SHP77 treated with DMSO at 0.1 percent for 48 hours (cell line): ENCODE results near the gene PCDHA7.
"Not testable (repeated sequence)": the region's sequence is repeated elsewhere in the genome, so short reads cannot be mapped to it uniquely, and the experiment has no call there.

Source experiments
- DNase-seq: peaks from one replicate; lab custom pipeline; 2025; lab: John Stamatoyannopoulos, UW

The PCDHA7 gene

DNA sequence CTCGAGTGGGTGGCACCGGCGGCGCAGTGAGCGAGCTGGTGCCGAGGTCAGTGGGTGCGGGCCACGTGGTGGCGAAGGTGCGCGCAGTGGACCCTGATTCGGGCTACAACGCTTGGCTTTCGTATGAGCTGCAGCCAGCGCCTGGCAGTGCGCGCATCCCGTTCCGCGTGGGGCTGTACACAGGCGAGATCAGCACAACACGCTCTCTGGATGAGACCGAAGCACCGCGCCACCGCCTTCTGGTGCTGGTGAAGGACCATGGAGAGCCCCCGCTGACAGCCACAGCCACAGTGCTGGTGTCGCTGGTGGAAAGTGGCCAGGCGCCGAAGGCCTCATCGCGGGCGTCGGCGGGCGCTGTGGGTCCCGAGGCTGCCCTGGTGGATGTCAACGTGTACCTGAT, 10.6 kb upstream of the PCDHA7 start:
- DNase-seq: no peak

DNA sequence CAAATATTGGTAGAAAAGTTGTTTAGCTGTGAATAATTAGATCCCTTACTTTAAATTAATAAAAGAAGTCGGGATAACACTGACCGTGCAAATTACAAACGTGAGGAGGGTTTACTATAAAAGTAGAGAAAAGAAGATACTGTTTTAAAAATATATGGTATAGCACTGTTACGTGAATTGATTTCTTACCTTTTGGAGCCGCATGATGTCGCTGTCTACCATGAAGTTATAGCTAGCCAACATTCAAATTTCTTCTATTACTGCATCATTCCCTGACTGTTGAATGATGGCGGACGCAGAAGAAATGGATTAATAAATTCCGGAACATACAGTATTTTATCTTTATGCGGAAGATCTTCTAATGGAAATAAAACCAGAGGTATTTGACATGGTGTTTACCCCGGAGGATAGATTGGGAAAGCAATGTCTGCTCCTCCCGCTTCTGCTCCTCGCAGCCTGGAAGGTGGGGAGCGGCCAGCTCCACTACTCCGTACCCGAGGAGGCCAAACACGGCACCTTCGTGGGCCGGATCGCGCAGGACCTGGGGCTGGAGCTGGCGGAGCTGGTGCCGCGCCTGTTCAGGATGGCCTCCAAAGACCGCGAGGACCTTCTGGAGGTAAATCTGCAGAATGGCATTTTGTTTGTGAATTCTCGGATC, 6.2 kb upstream of the PCDHA7 start, which contains the start of gene PCDHA6:
PCDHA6 (plus strand) TSS at position 257 of the 658 bp plus-strand sequence; CDS start at position 389, 132 bp downstream.
- no peak for DNase-seq

DNA sequence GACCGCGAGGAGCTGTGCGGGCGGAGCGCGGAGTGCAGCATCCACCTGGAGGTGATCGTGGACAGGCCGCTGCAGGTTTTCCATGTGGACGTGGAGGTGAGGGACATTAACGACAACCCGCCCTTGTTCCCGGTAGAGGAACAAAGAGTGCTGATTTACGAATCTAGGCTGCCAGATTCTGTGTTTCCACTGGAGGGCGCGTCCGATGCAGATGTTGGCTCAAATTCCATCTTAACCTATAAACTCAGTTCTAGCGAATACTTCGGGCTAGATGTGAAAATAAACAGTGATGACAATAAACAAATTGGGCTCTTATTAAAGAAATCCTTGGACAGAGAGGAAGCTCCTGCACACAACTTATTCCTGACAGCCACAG, 5.7 kb upstream of the PCDHA7 start:
- no peak for DNase-seq

DNA sequence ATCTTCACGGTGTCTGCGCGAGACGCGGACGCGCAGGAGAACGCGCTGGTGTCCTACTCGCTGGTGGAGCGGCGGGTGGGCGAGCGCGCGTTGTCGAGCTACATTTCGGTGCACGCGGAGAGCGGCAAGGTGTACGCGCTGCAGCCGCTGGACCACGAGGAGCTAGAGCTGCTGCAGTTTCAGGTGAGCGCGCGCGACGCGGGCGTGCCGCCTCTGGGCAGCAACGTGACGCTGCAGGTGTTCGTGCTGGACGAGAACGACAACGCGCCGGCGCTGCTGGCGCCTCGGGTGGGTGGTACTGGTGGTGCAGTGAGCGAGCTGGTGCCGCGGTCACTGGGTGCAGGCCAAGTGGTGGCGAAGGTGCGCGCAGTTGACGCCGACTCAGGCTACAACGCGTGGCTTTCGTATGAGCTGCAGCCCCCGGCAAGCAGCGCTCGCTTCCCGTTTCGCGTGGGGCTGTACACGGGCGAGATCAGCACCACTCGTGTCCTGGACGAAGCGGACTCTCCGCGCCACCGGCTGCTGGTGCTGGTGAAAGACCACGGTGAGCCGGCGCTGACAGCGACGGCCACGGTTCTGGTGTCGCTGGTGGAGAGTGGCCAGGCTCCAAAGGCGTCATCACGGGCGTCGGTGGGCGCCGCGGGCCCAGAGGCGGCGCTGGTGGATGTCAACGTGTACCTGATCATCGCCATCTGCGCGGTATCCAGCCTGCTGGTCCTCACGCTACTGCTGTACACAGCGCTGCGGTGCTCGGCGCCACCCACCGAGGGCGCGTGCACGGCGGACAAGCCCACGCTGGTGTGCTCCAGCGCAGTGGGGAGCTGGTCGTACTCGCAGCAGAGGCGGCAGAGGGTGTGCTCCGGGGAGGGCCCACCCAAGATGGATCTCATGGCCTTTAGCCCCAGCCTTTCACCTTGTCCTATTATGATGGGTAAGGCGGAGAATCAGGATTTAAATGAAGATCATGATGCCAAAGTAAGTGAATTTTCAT, 4.3 kb upstream of the PCDHA7 start:
- DNase-seq: not testable (repeated sequence)

DNA sequence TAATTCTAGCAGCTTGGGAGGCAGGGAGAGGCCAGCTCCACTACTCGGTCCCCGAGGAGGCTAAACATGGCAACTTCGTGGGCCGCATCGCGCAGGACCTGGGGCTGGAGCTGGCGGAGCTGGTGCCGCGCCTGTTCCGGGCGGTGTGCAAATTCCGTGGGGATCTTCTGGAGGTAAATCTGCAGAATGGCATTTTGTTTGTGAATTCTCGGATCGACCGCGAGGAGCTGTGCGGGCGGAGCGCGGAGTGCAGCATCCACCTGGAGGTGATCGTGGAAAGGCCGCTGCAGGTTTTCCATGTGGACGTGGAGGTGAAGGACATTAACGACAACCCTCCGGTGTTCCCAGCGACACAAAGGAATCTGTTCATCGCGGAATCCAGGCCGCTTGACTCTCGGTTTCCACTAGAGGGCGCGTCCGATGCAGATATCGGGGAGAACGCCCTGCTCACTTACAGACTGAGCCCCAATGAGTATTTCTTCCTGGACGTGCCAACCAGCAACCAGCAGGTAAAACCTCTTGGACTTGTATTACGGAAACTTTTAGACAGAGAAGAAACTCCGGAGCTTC, 455 bp downstream of the PCDHA7 start:
- not testable (repeated sequence) for DNase-seq

DNA sequence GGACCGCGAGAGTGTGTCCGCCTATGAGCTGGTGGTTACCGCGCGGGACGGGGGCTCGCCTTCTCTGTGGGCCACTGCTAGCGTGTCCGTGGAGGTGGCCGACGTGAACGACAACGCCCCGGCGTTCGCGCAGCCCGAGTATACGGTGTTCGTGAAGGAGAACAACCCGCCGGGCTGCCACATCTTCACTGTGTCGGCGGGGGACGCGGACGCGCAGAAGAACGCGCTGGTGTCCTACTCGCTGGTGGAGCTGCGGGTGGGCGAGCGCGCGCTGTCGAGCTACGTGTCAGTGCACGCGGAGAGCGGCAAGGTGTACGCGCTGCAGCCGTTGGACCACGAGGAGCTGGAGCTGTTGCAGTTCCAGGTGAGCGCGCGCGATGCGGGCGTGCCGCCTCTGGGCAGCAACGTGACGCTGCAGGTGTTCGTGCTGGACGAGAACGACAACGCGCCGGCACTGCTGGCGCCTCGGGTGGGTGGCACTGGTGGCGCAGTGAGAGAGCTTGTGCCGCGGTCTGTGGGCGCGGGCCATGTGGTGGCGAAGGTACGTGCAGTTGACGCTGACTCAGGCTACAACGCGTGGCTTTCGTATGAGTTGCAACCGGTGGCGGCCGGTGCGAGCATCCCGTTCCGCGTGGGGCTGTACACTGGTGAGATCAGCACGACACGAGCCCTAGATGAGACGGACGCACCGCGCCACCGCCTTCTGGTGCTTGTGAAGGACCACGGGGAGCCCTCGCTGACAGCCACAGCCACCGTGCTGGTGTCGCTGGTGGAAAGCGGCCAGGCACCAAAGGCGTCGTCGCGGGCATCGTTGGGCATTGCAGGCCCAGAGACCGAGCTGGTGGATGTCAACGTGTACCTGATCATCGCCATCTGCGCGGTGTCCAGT, 1.8 kb downstream of the PCDHA7 start:
- no peak for DNase-seq

GRCh38 chr5:140840978-140841962, 7.2 kb downstream of the PCDHA7 start, which contains the start of gene PCDHA8:
PCDHA8 (plus strand) TSS chr5:140841187; CDS start chr5:140841322, 135 bp downstream.
- DNase-seq: peak; percentile 85

DNA sequence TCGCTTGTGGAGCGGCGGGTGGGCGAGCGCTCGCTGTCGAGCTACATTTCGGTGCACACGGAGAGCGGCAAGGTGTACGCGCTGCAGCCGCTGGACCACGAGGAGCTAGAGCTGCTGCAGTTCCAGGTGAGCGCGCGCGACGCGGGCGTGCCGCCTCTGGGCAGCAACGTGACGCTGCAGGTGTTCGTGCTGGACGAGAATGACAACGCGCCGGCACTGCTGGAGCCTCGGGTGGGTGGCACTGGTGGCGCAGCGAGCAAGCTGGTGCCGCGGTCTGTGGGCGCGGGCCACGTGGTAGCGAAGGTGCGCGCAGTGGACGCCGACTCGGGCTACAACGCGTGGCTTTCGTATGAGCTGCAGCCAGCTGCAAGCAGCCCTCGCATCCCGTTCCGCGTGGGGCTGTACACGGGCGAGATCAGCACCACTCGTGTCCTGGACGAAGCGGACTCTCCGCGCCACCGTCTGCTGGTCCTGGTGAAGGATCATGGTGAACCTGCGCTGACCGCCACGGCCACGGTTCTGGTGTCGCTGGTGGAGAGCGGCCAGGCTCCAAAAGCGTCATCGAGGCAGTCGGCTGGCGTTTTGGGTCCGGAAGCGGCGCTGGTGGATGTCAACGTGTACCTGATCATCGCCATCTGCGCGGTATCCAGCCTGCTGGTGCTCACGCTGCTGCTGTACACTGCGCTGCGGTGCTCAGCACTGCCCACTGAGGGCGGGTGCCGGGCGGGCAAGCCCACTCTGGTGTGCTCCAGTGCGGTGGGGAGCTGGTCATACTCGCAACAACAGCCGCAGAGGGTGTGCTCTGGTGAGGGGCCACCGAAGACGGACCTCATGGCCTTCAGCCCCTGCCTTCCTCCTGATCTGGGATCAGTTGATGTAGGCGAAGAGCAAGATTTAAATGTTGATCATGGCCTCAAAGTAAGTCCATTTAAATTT, 9.0 kb downstream of the PCDHA7 start:
- DNase-seq: no peak

DNA sequence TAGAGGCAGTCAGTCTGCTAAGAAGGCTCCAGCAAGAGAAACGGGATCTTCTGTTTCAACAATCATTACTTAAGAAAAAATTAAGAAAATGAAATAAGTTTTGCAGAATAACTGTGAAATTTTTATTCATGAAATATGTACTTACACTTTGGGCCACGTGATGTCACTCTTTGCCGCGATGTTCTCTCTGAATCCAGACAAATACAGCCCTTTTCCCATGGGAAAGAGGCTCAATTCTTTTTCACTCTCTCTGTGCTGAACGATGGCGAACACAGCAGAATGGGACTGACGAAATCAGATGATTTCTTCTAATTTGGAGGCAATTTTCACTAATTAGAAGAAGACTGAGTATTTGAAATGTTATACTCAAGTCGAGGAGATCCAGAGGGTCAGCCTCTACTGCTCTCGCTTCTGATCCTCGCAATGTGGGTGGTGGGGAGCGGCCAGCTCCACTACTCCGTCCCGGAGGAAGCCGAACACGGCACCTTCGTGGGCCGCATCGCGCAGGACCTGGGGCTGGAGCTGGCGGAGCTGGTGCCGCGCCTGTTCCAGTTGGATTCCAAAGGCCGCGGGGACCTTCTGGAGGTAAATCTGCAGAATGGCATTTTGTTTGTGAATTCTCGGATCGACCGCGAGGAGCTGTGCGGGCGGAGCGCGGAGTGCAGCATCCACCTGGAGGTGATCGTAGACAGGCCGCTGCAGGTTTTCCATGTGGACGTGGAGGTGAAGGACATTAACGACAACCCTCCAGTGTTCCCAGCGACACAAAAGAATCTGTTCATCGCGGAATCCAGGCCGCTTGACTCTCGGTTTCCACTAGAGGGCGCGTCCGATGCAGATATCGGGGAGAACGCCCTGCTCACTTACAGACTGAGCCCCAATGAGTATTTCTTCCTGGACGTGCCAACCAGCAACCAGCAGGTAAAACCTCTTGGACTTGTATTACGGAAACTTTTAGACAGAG, 14.4 kb downstream of the PCDHA7 start, which contains the start of gene PCDHA9:
PCDHA9 (plus strand) TSS at position 244 of the 964 bp plus-strand sequence; CDS start at position 358, 114 bp downstream.
- DNase-seq: not testable (repeated sequence)

DNA sequence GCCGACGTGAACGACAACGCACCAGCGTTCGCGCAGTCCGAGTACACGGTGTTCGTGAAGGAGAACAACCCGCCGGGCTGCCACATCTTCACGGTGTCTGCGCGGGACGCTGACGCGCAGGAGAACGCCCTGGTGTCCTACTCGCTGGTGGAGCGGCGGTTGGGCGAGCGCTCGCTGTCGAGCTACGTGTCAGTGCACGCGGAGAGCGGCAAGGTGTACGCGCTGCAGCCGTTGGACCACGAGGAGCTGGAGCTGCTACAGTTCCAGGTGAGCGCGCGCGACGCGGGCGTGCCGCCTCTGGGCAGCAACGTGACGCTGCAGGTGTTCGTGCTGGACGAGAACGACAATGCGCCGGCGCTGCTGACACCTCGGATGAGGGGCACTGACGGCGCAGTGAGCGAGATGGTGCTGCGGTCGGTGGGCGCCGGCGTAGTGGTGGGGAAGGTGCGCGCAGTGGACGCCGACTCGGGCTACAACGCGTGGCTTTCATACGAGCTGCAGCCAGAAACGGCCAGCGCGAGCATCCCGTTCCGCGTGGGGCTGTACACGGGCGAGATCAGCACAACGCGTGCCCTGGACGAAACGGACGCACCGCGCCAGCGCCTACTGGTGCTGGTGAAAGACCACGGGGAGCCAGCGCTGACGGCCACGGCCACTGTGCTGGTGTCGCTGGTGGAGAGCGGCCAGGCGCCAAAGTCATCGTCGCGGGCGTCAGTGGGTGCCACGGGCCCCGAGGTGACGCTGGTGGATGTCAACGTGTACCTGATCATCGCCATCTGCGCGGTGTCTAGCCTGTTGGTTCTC, 16.0 kb downstream of the PCDHA7 start:
- DNase-seq: not testable (repeated sequence)

GRCh38 chr5:140855772-140856674, 22.0 kb downstream of the PCDHA7 start, which contains the start of gene PCDHA10:
PCDHA10 (plus strand) TSS chr5:140855897; CDS start chr5:140856049, 152 bp downstream.
- DNase-seq: peak; percentile 16

DNA sequence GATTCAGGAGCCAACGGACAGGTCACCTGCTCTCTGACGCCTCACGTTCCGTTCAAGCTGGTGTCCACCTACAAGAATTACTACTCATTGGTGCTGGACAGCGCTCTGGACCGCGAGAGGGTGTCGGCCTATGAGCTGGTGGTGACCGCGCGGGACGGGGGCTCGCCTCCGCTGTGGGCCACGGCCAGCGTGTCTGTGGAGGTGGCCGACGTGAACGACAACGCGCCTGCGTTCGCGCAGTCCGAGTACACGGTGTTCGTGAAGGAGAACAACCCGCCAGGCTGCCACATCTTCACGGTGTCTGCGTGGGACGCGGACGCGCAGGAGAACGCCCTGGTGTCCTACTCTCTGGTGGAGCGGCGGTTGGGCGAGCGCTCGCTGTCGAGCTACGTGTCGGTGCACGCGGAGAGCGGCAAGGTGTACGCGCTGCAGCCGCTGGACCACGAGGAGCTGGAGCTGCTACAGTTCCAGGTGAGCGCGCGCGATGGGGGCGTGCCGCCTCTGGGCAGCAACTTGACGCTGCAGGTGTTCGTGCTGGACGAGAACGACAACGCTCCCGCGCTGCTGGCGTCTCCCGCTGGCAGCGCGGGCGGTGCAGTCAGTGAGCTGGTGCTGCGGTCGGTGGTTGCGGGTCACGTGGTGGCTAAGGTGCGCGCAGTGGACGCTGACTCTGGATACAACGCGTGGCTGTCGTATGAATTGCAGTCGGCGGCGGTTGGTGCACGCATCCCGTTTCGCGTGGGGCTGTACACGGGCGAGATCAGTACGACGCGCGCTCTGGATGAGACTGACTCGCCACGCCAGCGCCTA, 23.3 kb downstream of the PCDHA7 start:
- DNase-seq: no peak

GRCh38 chr5:140857987-140858240, 23.8 kb downstream of the PCDHA7 start:
- DNase-seq: no peak

DNA sequence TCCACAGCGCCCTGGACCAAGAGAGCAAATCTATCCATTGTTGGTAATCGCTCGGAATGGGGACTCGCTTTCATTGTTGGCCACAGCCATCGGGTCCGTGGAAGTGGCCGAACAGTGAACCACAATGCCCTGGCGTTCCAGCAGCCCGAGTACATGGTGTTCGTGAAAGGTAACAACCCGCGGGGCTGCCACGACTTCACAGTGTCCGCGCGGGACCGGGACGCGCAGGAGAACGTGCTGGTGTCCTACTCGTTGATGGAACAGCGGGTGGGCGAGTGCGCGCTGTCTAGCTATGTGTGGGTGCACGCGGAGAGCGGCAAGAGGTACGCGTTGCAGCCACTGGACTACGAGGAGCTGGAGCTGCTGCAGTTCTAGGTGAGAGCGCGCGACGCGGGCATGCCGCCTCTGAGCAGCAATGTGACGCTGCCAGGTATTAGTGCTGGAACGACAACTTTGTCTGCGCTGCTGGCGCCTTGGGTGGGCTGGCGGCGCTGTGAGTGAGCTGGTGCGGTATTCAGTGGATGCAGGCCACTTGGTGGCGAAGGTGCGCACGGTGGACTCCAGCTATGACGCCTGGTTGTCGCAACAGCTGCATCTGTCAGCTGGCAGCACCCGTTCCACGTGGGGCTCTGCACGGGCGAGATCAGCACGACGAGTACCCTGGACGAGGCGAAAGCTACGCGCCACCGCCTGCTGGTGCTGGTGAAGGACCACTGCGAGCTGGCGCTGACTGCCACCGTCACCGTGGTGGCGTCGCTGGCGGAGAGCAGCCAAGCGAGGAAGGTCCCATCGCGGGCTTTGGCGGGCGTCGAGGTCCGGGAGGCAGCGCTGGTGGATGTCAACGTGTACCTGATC, 28.6 kb downstream of the PCDHA7 start:
- no peak for DNase-seq
